NCI-H226 (cell line): ENCODE measurements around the gene CNTNAP2.

ENCODE experiments used
- DNase-seq: peaks from one replicate; pipeline ENCODE4 v3.0.0-alpha.2; 2015

The CNTNAP2 gene

GRCh38 chr7:146635205-146636032, 518.8 kb downstream of the CNTNAP2 start:
- no peak for DNase-seq

- no peak for DNase-seq
These were observed 519.4 kb downstream of the CNTNAP2 start for GRCh38 chr7:146636033-146636356.

GRCh38 chr7:146636581-146636980, 520.0 kb downstream of the CNTNAP2 start:
- DNase-seq: no peak

- DNase-seq: no peak
These were observed 522.7 kb downstream of the CNTNAP2 start for GRCh38 chr7:146639291-146639690.

GRCh38 chr7:146641491-146641890, 524.9 kb downstream of the CNTNAP2 start:
- DNase-seq: no peak

GRCh38 chr7:146645383-146645976, 528.9 kb downstream of the CNTNAP2 start:
- no peak for DNase-seq

- no peak for DNase-seq
These were observed 530.8 kb downstream of the CNTNAP2 start for GRCh38 chr7:146647445-146647844.

GRCh38 chr7:146652176-146652575, 535.6 kb downstream of the CNTNAP2 start:
- DNase-seq: no peak

GRCh38 chr7:146654048-146654447, 537.4 kb downstream of the CNTNAP2 start:
- no peak for DNase-seq

GRCh38 chr7:146655928-146656797, 539.6 kb downstream of the CNTNAP2 start:
- DNase-seq: no peak

GRCh38 chr7:146656988-146657387, 540.4 kb downstream of the CNTNAP2 start:
- no peak for DNase-seq

- no peak for DNase-seq
These were observed 542.0 kb downstream of the CNTNAP2 start for GRCh38 chr7:146658604-146659003.

- no peak for DNase-seq
These were observed 543.1 kb downstream of the CNTNAP2 start for GRCh38 chr7:146659732-146660131.

GRCh38 chr7:146660839-146661238, 544.2 kb downstream of the CNTNAP2 start:
- DNase-seq: no peak

GRCh38 chr7:146661435-146661834, 544.8 kb downstream of the CNTNAP2 start:
- DNase-seq: no peak

GRCh38 chr7:146661929-146662328, 545.3 kb downstream of the CNTNAP2 start:
- DNase-seq: no peak

GRCh38 chr7:146665023-146665422, 548.4 kb downstream of the CNTNAP2 start:
- no peak for DNase-seq

- DNase-seq: no peak
These were observed 553.9 kb downstream of the CNTNAP2 start for GRCh38 chr7:146670532-146670931.

- no peak for DNase-seq
These were observed 564.9 kb downstream of the CNTNAP2 start for GRCh38 chr7:146681487-146681886.

GRCh38 chr7:146683439-146683838, 566.8 kb downstream of the CNTNAP2 start:
- DNase-seq: no peak

- no peak for DNase-seq
These were observed 574.4 kb downstream of the CNTNAP2 start for GRCh38 chr7:146690987-146691386.

- no peak for DNase-seq
These were observed 582.5 kb downstream of the CNTNAP2 start for GRCh38 chr7:146698995-146699610.

- no peak for DNase-seq
These were observed 583.5 kb downstream of the CNTNAP2 start for GRCh38 chr7:146700015-146700560.
